Measurements from ENCODE around the gene NGB.
"Not testable (repeated sequence)": the region's sequence is repeated elsewhere in the genome, so short reads cannot be mapped to it uniquely, and the experiment has no call there.

NGB gene

GRCh38 chr14:77281852-77282410 lies 10.9 kb upstream of the NGB start:
- H3K4me3 ChIP-seq (ENCODE audit: low read length): no peak overlapping the region
- no peak for DNase-seq (ENCODE audit: low read depth)
- no peak for TF ChIP-seq CTCF (IDR thresholded peaks at IDR 0.05; ENCODE audit: insufficient read depth, low read depth, low read length, missing control alignments)

- not testable (repeated sequence) for DNase-seq (ENCODE audit: low read depth); H3K4me3 ChIP-seq (ENCODE audit: low read length)
Observed at GRCh38 chr14:77280921-77281320, 9.9 kb upstream of the NGB start.

GRCh38 chr14:77279719-77280118 lies 8.7 kb upstream of the NGB start:
- DNase-seq (ENCODE audit: low read depth): no peak
- TF ChIP-seq CTCF (IDR thresholded peaks at IDR 0.05; ENCODE audit: insufficient read depth, low read depth, low read length, missing control alignments): no peak

GRCh38 chr14:77278461-77279230 lies 7.6 kb upstream of the NGB start:
- no peak overlapping the region for H3K4me3 ChIP-seq (ENCODE audit: low read length)
- DNase-seq (ENCODE audit: low read depth): no peak
- TF ChIP-seq CTCF (IDR thresholded peaks at IDR 0.05; ENCODE audit: insufficient read depth, low read depth, low read length, missing control alignments): no peak

More at GRCh38 chr14:77279719-77280118, 8.7 kb upstream of the NGB start:
- no peak overlapping the region for H3K4me3 ChIP-seq (ENCODE audit: low read length)

- no peak overlapping the region for H3K4me3 ChIP-seq (ENCODE audit: low read length)
- no peak for TF ChIP-seq CTCF (IDR thresholded peaks at IDR 0.05; ENCODE audit: insufficient read depth, low read depth, low read length, missing control alignments)
- DNase-seq (ENCODE audit: low read depth): no peak
Observed at GRCh38 chr14:77276959-77277358, 6.0 kb upstream of the NGB start.

- TF ChIP-seq CTCF (IDR thresholded peaks at IDR 0.05; ENCODE audit: insufficient read depth, low read depth, low read length, missing control alignments): no peak
- H3K4me3 ChIP-seq (ENCODE audit: low read length): no peak overlapping the region
- DNase-seq (ENCODE audit: low read depth): no peak
Observed at GRCh38 chr14:77276295-77276935, 5.4 kb upstream of the NGB start.

GRCh38 chr14:77275601-77276017 lies 4.6 kb upstream of the NGB start:
- DNase-seq (ENCODE audit: low read depth): no peak
- H3K4me3 ChIP-seq (ENCODE audit: low read length): no peak overlapping the region
- TF ChIP-seq CTCF (IDR thresholded peaks at IDR 0.05; ENCODE audit: insufficient read depth, low read depth, low read length, missing control alignments): no peak
